ENCODE results near the gene WHRN. TPM values are rescaled to one million over a fixed set of nuclear protein-coding genes. Genes with fewer than 3 reads are reported as not detected.

Gene WHRN
- total and polyA plus RNA-seq, 2 of the 13 experiments (the other 11 are each of a cell fraction or from before 2014, with no cell fraction given) = 2.3 to 5.3 TPM

GRCh38 chr9:114532561-114533237 lies 27.4 kb upstream of the WHRN start (continued):
- TF ChIP-seq PRDM10 (CRISPR knock-in tag; IDR thresholded peaks at IDR 0.05; ENCODE audit: low read depth) (no peak), ATF2 (CRISPR knock-in tag; IDR thresholded peaks at IDR 0.05) (no peak), ZBTB2 (CRISPR knock-in tag; IDR thresholded peaks at IDR 0.05; ENCODE audit: low read depth) (no peak), TBL1XR1 (IDR thresholded peaks at IDR 0.05; ENCODE audit: borderline replicate concordance, low read length, partially characterized antibody) (no peak), TEF (CRISPR knock-in tag; IDR thresholded peaks at IDR 0.05) (no peak)

Data from HepG2 (cell line).